Activated T-cell treated with anti-CD3 and anti-CD28 coated beads, Interleukin-2, amount 50 U/mL, for 4 hours (primary cell): Measurements from ENCODE around the gene LMCD1. TPM values are rescaled to one million over a fixed set of nuclear protein-coding genes. Genes with fewer than 3 reads are reported as not detected.
A peak's percentile ranks its signal among the peaks of the same experiment; 100 is the strongest.

Source experiments
- ATAC-seq, 2 donors: fragments of 200-7000 bp; cut with Tn5 transposase; one replicate each; pipeline ENCODE4 v1.10.0; 2021
- DNase-seq: peaks from one replicate; pipeline ENCODE4 v3.0.0-alpha.2; 2020
- H3K27me3 Mint-ChIP-seq: one replicate; pipeline ENCODE4 v1.8.0; 2021; ENCODE audit warnings: low read depth, mixed read lengths
- H3K36me3 Mint-ChIP-seq: one replicate; pipeline ENCODE4 v1.8.0; 2022; ENCODE audit warnings: mixed read lengths; ENCODE audit not compliant: insufficient read depth
- H3K4me1 Mint-ChIP-seq: one replicate; pipeline ENCODE4 v1.8.0; 2021; ENCODE audit warnings: low read depth, mixed read lengths
- H3K4me3 Mint-ChIP-seq: one replicate; pipeline ENCODE4 v1.8.0; 2021; ENCODE audit warnings: mild to moderate bottlenecking, moderate library complexity, mixed read lengths
- H3K9me3 Mint-ChIP-seq: one replicate; pipeline ENCODE4 v1.8.0; 2021; ENCODE audit warnings: mixed read lengths
- total RNA-seq, 3 donors: library from RNA; stranded (reverse); gene quantifications; one replicate each; pipeline ENCODE4 v1.2.1, GENCODE V29; 2021

The LMCD1 gene
- total RNA-seq, 3 donors from 2014 or later, result 0.74 to 1.8 (median 0.76) TPM

GRCh38 chr3:8621141-8621540 is 119.5 kb downstream of the LMCD1 start:
- H3K36me3 Mint-ChIP-seq, result no peaks in the 10 kb centered on the region

GRCh38 chr3:8621872-8622271 is 120.2 kb downstream of the LMCD1 start:
- Mint-ChIP-seq H3K9me3 (peaks cover 7% of the 10 kb centered on the region), H3K36me3 (no peaks in the 10 kb centered on the region), H3K27me3 (no peaks in the 10 kb centered on the region), H3K4me1 (peaks cover 6% of the 10 kb centered on the region), H3K4me3 (no peak overlapping the region)
- DNase-seq (no peak), ATAC-seq (no peak)

More at GRCh38 chr3:8621141-8621540, 119.5 kb downstream of the LMCD1 start:
- H3K4me1 Mint-ChIP-seq, result peaks cover 6% of the 10 kb centered on the region
- peaks cover 7% of the 10 kb centered on the region for H3K9me3 Mint-ChIP-seq
- H3K4me3 Mint-ChIP-seq, result no peak overlapping the region
- no peak for DNase-seq
- no peaks in the 10 kb centered on the region for H3K27me3 Mint-ChIP-seq
- ATAC-seq, result no peak

GRCh38 chr3:8622873-8623691 is 121.5 kb downstream of the LMCD1 start:
- H3K36me3 Mint-ChIP-seq, result no peaks in the 10 kb centered on the region
- ATAC-seq (peak; percentile 50 to 74), DNase-seq (no peak)
- peaks cover 7% of the 10 kb centered on the region for H3K9me3 Mint-ChIP-seq
- H3K4me1 Mint-ChIP-seq, result peaks cover 6% of the 10 kb centered on the region
- H3K27me3 Mint-ChIP-seq, result no peaks in the 10 kb centered on the region
- H3K4me3 Mint-ChIP-seq, result peak overlapping the region; percentile 1

DNA sequence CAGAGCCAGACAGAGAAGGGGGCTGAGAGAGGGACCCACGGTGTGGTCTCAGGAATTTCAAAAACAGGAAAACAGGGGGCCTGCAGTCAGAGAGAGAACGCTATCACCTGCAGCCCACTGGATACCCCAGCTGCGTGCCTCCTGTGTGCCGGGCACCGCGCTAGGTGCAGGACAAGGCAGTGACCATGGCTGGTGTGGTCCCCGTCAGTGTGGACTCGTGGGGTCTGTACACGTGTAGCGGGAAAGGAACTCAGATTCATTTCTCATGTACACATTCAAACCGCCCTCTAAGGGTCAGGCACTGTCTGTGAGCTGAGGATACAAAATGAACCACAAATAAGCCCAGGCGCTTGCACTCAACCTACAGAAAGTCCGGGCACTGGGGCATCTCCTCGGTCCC is 122.1 kb downstream of the LMCD1 start:
- Mint-ChIP-seq H3K4me3 (no peak overlapping the region), H3K27me3 (no peaks in the 10 kb centered on the region), H3K4me1 (peaks cover 7% of the 10 kb centered on the region), H3K36me3 (no peaks in the 10 kb centered on the region), H3K9me3 (peaks cover 7% of the 10 kb centered on the region)
- ATAC-seq (no peak), DNase-seq (no peak)

Other genes starting within 250 kb of the LMCD1 start
- not detected for gene SSUH2, start 143.0 kb downstream of the LMCD1 start, total RNA-seq
- not detected for gene CAV3, start 232.0 kb downstream of the LMCD1 start, total RNA-seq